ENCODE measurements around the gene RFX2.
"Not testable (repeated sequence)": the region's sequence is repeated elsewhere in the genome, so short reads cannot be mapped to it uniquely, and the experiment has no call there.

RFX2 gene

DNA sequence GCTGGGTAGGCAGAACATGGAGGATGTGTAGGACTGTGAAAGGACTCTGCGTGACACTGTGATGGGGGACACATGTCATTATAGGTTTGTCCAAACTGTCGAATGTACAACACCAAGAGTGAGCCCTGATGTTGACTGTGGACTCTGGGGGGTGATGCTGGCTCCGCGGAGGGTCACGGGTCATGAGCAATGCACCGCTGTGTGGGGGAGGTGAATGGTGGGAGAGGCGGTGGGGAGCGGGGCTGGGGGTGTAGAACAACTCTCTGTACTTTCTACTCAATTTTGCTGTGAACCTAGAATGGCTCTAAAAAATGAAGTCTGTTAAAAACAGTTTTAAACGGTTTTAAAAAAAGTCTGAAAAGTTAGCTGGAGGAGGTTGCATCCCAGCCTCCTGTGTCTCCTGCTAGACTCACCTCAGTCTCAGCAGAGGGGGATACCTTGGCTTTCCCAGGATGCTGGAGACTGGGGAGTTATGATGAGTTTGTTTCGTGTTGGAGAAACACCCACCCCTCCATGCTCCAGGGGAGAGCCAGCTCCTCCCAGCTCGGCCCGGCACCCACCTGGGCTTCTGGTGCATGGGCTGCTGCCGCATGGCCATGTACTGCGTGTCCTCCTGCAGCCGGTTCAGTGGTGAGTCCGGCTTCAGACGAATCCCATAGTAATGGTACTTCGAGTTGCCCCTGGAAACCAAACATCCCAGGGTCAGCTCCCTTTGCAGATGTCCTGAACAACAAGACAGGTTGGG lies 97.7 kb downstream of the RFX2 start:
- no peak for DNase-seq (ENCODE audit: low read depth)

- DNase-seq (ENCODE audit: low read depth) = no peak
Measured at GRCh38 chr19:6011794-6012193, 98.5 kb downstream of the RFX2 start.

DNA sequence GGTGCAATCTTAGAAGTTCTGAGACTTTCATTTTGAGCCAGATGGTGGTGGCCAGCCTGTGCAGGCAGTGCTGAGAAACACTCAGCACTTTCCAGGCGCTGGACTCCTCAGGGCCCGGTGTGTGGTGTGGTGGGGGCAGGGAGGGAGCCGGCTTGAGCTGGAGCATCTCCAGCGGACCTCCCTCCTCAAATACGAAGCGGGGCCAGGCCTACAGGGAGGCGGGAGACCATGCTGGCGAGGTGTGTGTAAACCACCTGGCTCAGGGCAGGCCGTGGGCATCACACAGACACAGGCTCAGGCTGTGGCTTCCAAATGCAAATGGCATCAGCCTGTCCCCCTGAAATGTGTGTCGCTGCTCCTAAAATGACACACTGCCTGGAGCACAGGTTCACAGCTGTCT lies 99.1 kb downstream of the RFX2 start:
- no peak for DNase-seq (ENCODE audit: low read depth)

DNA sequence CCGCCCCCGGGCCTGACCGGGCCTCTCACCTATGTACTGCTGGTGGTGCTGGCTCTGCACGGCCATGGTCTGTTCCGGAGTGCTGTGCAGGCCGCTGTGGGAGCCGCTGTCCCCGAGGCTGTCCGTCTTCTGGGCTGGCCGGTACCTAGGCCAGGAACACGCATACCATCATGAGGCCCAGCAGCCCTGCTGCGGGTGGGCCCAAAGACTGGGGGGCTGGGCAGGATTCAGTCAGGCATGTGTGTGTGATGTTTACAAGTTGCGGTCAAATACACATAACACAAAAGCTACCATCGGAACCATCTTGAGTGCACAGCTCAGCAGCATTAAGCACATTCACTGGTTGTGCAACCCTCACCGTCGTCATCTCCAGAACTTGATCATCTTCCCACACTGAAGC lies 100.2 kb downstream of the RFX2 start:
- DNase-seq (ENCODE audit: low read depth) = no peak

DNA sequence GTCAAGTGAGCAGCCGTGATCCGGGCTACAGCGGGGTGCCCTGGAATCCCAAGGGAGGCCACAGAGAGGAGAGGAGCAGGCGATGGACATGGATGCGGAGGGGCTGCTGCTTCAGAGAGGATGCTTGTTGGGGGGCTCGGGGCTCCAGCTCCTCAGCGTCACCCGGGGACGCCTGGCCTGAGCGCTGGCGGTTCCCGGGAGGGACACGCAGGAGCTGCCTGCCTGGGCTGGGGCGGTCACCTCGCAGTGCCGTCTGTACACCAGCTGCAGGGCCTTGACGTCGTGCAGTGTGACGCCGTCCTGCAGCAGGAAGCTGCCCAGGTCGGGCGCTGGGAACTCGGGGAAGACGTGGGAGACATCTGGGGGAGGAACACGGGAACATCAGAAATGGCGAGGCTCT lies 102.4 kb downstream of the RFX2 start:
- no peak for DNase-seq (ENCODE audit: low read depth)

DNA sequence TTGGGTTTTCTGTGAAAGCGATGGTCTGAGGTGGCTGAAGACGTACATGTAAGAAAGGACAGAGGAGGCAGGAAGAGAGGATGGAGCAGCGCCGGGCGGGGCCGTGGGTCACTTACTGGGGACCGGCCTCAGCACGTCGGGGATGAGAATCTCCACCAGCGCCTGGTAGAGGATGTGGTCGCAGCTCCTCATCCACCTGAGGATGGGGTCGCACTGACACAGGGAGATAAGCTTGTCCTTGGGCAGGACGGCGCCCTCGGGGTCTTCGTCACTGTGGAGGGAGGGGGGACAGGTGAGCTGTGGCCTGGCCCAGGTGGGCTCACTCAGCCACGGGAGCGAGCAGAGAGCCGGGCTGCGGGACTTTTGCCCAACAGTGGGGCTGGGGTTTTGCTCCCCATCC lies 103.4 kb downstream of the RFX2 start:
- no peak for DNase-seq (ENCODE audit: low read depth)

GRCh38 chr19:6006070-6006446 lies 104.2 kb downstream of the RFX2 start:
- not testable (repeated sequence) for DNase-seq (ENCODE audit: low read depth)

GRCh38 chr19:6005321-6006069 lies 104.8 kb downstream of the RFX2 start:
- no peak for DNase-seq (ENCODE audit: low read depth)

- DNase-seq (ENCODE audit: low read depth) = no peak
Measured at GRCh38 chr19:6003976-6004375, 106.3 kb downstream of the RFX2 start.

DNA sequence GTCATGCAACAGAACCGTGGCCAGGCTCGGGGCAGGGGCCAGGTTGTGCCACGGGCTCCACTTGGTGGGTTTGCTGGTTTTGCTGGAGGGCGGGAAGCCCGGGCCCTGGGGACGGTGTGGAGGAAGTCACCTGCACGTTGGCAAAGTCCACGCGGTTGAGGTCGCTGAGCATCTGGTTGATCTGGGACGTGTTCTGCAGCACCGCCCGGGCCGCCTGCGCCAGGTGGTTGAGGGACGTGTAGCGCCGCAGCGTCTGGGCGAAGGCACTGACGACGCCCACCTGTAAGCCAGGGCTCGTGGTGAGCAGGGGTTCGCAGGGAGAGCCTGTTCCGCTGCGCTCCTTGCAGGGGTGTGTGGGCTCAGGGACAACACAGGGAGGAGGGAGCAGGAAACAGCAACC lies 107.7 kb downstream of the RFX2 start:
- DNase-seq (ENCODE audit: low read depth) = no peak

- DNase-seq (ENCODE audit: low read depth) = no peak
Measured at GRCh38 chr19:6000228-6000847, 110.0 kb downstream of the RFX2 start.

- DNase-seq (ENCODE audit: low read depth) = no peak
Measured at GRCh38 chr19:5999693-6000092, 110.6 kb downstream of the RFX2 start.

DNA sequence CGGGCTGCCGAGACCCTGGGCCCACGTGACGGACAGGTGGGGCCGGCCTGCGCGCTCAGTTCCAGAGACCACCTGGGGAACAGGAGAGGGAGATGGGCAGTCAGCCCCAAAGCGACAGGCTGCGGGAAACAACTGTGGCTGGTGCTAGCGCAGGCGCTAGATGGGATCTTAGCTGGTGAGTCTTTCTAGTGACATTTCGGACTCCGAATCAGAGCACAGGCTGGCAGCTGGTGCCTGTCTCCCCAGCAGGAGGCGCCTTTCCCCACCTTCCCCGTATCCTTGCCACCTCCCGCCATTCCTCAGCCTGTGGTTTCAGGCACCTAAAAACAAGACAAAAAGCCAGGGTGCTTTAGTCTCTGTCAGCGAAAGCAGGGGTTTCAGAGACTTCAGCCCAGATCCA lies 112.9 kb downstream of the RFX2 start:
- DNase-seq (ENCODE audit: low read depth) = no peak

- DNase-seq (ENCODE audit: low read depth) = no peak
Measured at GRCh38 chr19:5996623-5997320, 113.5 kb downstream of the RFX2 start.

DNA sequence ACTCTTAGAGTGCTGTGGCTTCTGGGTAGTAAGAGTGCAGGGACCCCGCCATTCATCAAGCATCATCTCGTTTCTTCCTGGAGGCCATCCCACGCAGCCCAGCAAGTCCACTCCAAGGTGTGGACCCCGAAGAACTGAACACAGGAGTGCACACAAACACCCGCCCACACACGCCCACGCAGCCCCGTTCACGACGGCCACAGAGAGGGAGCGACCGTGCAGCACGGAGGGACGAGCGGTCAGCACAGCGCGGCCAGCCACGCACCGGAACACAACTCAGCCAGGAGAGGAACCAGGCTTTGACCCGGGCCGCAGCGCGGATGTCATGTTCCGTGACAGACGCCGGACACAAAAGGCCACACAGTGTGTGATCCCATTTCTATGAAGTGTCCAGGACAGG lies 114.2 kb downstream of the RFX2 start:
- DNase-seq (ENCODE audit: low read depth) = no peak

- no peak for DNase-seq (ENCODE audit: low read depth)
Measured at GRCh38 chr19:5995606-5996005, 114.7 kb downstream of the RFX2 start.

DNA sequence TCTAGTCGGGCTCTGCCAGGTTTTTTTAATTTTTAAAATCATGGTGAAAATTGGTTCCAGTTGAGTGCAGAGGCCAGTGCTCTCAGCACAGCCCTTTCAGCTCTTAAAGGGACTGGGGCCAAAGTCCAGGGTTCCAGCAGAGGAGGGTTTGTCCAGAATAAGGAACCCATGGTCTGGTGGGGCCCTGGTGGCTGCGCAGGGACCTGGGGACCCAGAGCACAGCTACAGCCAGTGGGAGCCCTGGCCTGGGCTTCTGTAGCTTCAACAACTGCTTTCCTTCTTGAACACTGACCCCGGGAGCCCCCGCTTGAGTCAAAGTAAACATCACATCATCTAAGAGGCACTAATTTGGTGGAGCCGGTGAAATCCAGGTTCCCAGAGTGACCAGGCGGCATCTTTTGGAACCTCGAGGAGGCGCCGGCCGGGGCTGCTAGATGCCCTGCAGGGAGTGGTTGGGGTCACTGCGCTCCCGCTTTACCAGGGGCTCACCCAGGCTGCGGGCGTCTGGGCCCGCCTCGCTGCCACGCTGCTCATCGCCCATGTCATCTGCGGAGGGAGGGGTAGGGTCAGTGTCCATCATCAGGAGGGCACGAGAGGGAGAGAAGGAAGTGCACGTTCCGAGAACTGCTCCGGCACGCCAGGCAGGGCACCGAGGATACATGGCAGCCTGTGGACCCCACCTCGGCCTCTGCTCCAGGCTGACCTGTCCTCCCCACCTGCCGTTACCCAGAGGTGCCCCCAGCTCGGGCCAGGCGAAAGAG lies 115.7 kb downstream of the RFX2 start:
- DNase-seq (ENCODE audit: low read depth) = no peak

- DNase-seq (ENCODE audit: low read depth) = no peak
Measured at GRCh38 chr19:5993648-5994358, 116.5 kb downstream of the RFX2 start.

- no peak for DNase-seq (ENCODE audit: low read depth)
Measured at GRCh38 chr19:5993201-5993600, 117.1 kb downstream of the RFX2 start.

DNA sequence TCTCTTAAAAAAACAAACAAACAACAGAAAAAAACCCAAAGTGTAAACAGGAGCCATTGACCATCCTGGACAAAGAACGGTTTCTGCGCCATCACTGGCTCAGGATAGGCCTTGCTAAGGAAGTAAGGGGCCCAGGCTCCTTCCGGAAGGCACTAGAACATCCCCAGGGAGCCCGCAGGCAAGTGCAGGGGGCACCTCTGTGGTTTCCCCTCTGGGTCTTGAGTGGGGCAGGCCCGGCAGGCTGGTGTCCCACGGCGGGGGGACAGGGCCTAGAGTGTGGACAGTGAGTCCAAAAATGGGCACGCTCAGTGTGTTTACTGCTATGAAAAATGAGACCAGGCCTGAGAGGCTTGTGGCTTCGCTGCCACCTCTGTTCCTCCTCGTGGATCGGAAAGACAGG lies 117.5 kb downstream of the RFX2 start:
- no peak for DNase-seq (ENCODE audit: low read depth)

GRCh38 chr19:5991244-5991838 lies 119.0 kb downstream of the RFX2 start:
- no peak for DNase-seq (ENCODE audit: low read depth)
